AG04449 (cell line): Measurements from ENCODE around the gene PRKG1.

Source experiments
- CTCF ChIA-PET: fragments of 350-600 bp; formaldehyde crosslinking; extraction: SDS; loops from one replicate; lab custom pipeline; 2021; ENCODE audit warnings: antibody characterized with exemption; lab: Yijun Ruan, JAX
- POLR2A ChIA-PET: fragments of 400-600, 350-600 bp; formaldehyde crosslinking; extraction: SDS; loops from one replicate; lab custom pipeline; 2020; ENCODE audit warnings: antibody characterized with exemption, inconsistent platforms; lab: Yijun Ruan, JAX
- DNase-seq: peaks from one replicate; pipeline ENCODE4 v3.0.0-alpha.2; 2010; ENCODE audit warnings: low read depth, low spot score
- H3K4me3 ChIP-seq: 2 replicates; pipeline ENCODE4 v1.5.1; 2011; ENCODE audit warnings: low read depth, mild to moderate bottlenecking, control low read depth, low read length
- CTCF ChIP-seq: IDR thresholded peaks from one replicate; pipeline ENCODE4 v1.5.1; 2011; ENCODE audit warnings: mild to moderate bottlenecking, moderate library complexity, low read length, control low read depth, inconsistent platforms; ENCODE audit not compliant: insufficient read depth; ENCODE audit errors: missing control alignments

Gene PRKG1

GRCh38 chr10:52261362-52261761, 1187.1 kb downstream of the PRKG1 start:
- no peak for TF ChIP-seq CTCF
- no peak overlapping the region for H3K4me3 ChIP-seq
- ChIA-PET CTCF (interaction anchor here (1.1 kb wide), 1 partner anchor 44 kb away, joined by 3 read pairs; no protein-coding TSS in a partner anchor), POLR2A (no interaction called here)
- no peak for DNase-seq

GRCh38 chr10:52265131-52265926, 1191.0 kb downstream of the PRKG1 start:
- CTCF ChIA-PET = no interaction called here
- POLR2A ChIA-PET = no interaction called here

GRCh38 chr10:52266858-52267257, 1192.6 kb downstream of the PRKG1 start:
- ChIA-PET POLR2A (no interaction called here), CTCF (interaction anchor here (0.9 to 1.0 kb wide), 2 partner anchors 12 to 42 kb away, joined by 3 read pairs; no protein-coding TSS in a partner anchor)
- DNase-seq = no peak
- TF ChIP-seq CTCF = no peak
- no peak overlapping the region for H3K4me3 ChIP-seq

More at GRCh38 chr10:52265131-52265926, 1191.0 kb downstream of the PRKG1 start:
- TF ChIP-seq CTCF = no peak
- H3K4me3 ChIP-seq = no peak overlapping the region
- DNase-seq = no peak

- no peak overlapping the region for H3K4me3 ChIP-seq
- no peak for TF ChIP-seq CTCF
- ChIA-PET CTCF (interaction anchor here (1.4 kb wide), 1 partner anchor 40 kb away, joined by 3 read pairs; no protein-coding TSS in a partner anchor), POLR2A (no interaction called here)
- DNase-seq = no peak
These were observed 1194.5 kb downstream of the PRKG1 start for GRCh38 chr10:52268790-52269189.

GRCh38 chr10:52269233-52269632, 1194.9 kb downstream of the PRKG1 start:
- ChIA-PET CTCF (interaction anchor here (1.4 kb wide), 1 partner anchor 39 kb away, joined by 3 read pairs; no protein-coding TSS in a partner anchor), POLR2A (no interaction called here)
- H3K4me3 ChIP-seq = no peak overlapping the region
- TF ChIP-seq CTCF = no peak
- DNase-seq = no peak

- POLR2A ChIA-PET = no interaction called here
- TF ChIP-seq CTCF = no peak
- no peak overlapping the region for H3K4me3 ChIP-seq
- no peak for DNase-seq
- CTCF ChIA-PET = no interaction called here
These were observed 1201.9 kb downstream of the PRKG1 start for GRCh38 chr10:52276163-52276562.
